IMR-90 (cell line): ENCODE data around the gene TMEM247. TPM values are rescaled to one million over a fixed set of nuclear protein-coding genes. Genes with fewer than 3 reads are reported as not detected.

Source experiments
- ATAC-seq: fragments of 200-7000 bp; cut with Tn5 transposase; 2 replicates; pipeline ENCODE4 v1.9.1; 2020; ENCODE audit warnings: low read depth, mild to moderate bottlenecking, moderate library complexity
- BruUV-seq: library from RNA; stranded (reverse); fragments of 400-500 nt; replicated peaks from 2 replicates; lab custom pipeline; 2021; lab: Mats Ljungman, UMichigan
- CTCF ChIA-PET: fragments of 300-600 bp; formaldehyde crosslinking; extraction: SDS; loops from one replicate; lab custom pipeline; 2021; ENCODE audit warnings: antibody characterized with exemption; lab: Yijun Ruan, JAX
- POLR2A ChIA-PET: fragments of 300-600 bp; sonication (Branson Sonifier 250); formaldehyde crosslinking; loops from one replicate; lab custom pipeline; 2022; ENCODE audit warnings: antibody characterized with exemption; ENCODE audit not compliant: unreplicated experiment; lab: Charles Lee
- DNase-seq: peaks from one replicate; pipeline ENCODE4 v3.0.0; 2013
- H2AFZ ChIP-seq: replicated peaks from 2 replicates; pipeline ENCODE3; 2013; ENCODE audit warnings: low read length, mild to moderate bottlenecking; ENCODE audit not compliant: poor library complexity
- H2AK5ac ChIP-seq: 2 replicates; pipeline ENCODE4 v1.6.1; 2013; ENCODE audit warnings: low read depth, low read length, inconsistent platforms
- H2AK9ac ChIP-seq: replicated peaks from 2 replicates; pipeline ENCODE3; 2013; ENCODE audit warnings: mild to moderate bottlenecking, low read depth, low read length, moderate library complexity; ENCODE audit not compliant: poor library complexity
- H2BK120ac ChIP-seq: 2 replicates; pipeline ENCODE4 v1.6.1; 2013; ENCODE audit warnings: low read depth, low read length, inconsistent platforms
- H2BK15ac ChIP-seq: 3 replicates; pipeline ENCODE4 v1.6.1; 2013; ENCODE audit warnings: low read depth, low read length, inconsistent platforms
- H2BK20ac ChIP-seq: 2 replicates; pipeline ENCODE4 v1.6.1; 2013; ENCODE audit warnings: low read depth, mild to moderate bottlenecking, inconsistent platforms, low read length, moderate library complexity
- H2BK5ac ChIP-seq: 2 replicates; pipeline ENCODE4 v1.6.1; 2013; ENCODE audit warnings: mild to moderate bottlenecking, low read depth, low read length, inconsistent platforms; ENCODE audit not compliant: poor library complexity, severe bottlenecking
- H3K14ac ChIP-seq: replicated peaks from 2 replicates; pipeline ENCODE4 v1.6.1; 2013; ENCODE audit warnings: low read depth, low read length, inconsistent platforms
- H3K18ac ChIP-seq: 2 replicates; pipeline ENCODE4 v1.6.1; 2013; ENCODE audit warnings: low read depth, low read length, control low read depth
- H3K23ac ChIP-seq: 2 replicates; pipeline ENCODE4 v1.6.1; 2013; ENCODE audit warnings: low read depth, low read length, inconsistent platforms
- H3K27ac ChIP-seq: 2 replicates; pipeline ENCODE4 v1.5.1; 2013; ENCODE audit warnings: mild to moderate bottlenecking, control low read depth, low read length; ENCODE audit not compliant: insufficient read depth
- H3K27me3 ChIP-seq: 2 replicates; pipeline ENCODE4 v1.6.1; 2013; ENCODE audit warnings: low read length; ENCODE audit not compliant: control insufficient read depth, insufficient read depth
- H3K36me3 ChIP-seq: 2 replicates; pipeline ENCODE4 v1.6.1; 2013; ENCODE audit warnings: low read length, mixed read lengths; ENCODE audit not compliant: control insufficient read depth, insufficient read depth
- H3K4ac ChIP-seq: 2 replicates; pipeline ENCODE4 v1.6.1; 2013; ENCODE audit warnings: low read depth, low read length, inconsistent platforms
- H3K4me1 ChIP-seq: 2 replicates; pipeline ENCODE4 v1.6.1; 2013; ENCODE audit warnings: low read length, mixed read lengths; ENCODE audit not compliant: control insufficient read depth, insufficient read depth
- H3K4me2 ChIP-seq: 2 replicates; pipeline ENCODE4 v1.6.1; 2013; ENCODE audit warnings: low read depth, mild to moderate bottlenecking, control low read depth, low read length, moderate library complexity
- H3K4me3 ChIP-seq: 2 replicates; pipeline ENCODE4 v1.5.1; 2013; ENCODE audit warnings: low read depth, mild to moderate bottlenecking, control low read depth, low read length, moderate library complexity; ENCODE audit not compliant: insufficient read depth
- H3K56ac ChIP-seq: 2 replicates; pipeline ENCODE4 v1.6.1; 2013; ENCODE audit warnings: low read length, inconsistent platforms; ENCODE audit not compliant: insufficient read depth; ENCODE audit errors: extremely low read depth
- H3K79me1 ChIP-seq, 2 experiments: 2 replicates each; pipeline ENCODE4 v1.6.1; 2013; ENCODE audit warnings: low read length in 2 of 2, inconsistent platforms in 1 of 2, low read depth in 1 of 2
- H3K9ac ChIP-seq: 2 replicates; pipeline ENCODE4 v1.6.1; 2013; ENCODE audit warnings: low read depth, low read length, control low read depth
- H3K9me1 ChIP-seq: 2 replicates; pipeline ENCODE4 v1.6.1; 2013; ENCODE audit warnings: low read length, inconsistent platforms; ENCODE audit not compliant: insufficient read depth
- H3K9me3 ChIP-seq: 2 replicates; pipeline ENCODE4 v1.6.1; 2013; ENCODE audit warnings: low read length; ENCODE audit not compliant: control insufficient read depth, insufficient read depth
- H4K20me1 ChIP-seq: 2 replicates; pipeline ENCODE4 v1.6.1; 2013; ENCODE audit warnings: low read length, inconsistent platforms; ENCODE audit not compliant: insufficient read depth
- H4K5ac ChIP-seq: 2 replicates; pipeline ENCODE4 v1.6.1; 2013; ENCODE audit warnings: mild to moderate bottlenecking, low read depth, low read length, control low read depth
- H4K8ac ChIP-seq, 2 experiments: 2 replicates each; pipeline ENCODE4 v1.6.1; 2013; ENCODE audit warnings: low read depth in 2 of 2, low read length in 2 of 2, control low read depth in 1 of 2, inconsistent platforms in 1 of 2
- H4K91ac ChIP-seq: 2 replicates; pipeline ENCODE4 v1.6.1; 2013; ENCODE audit warnings: low read depth, low read length, inconsistent platforms; ENCODE audit not compliant: insufficient read depth
- BHLHE40 ChIP-seq: fragments of 150-350 bp; IDR thresholded peaks from 2 replicates; pipeline ENCODE4 v1.6.1; 2016; ENCODE audit warnings: mild to moderate bottlenecking, low read depth, low read length
- CEBPB ChIP-seq: IDR thresholded peaks from 2 replicates; pipeline ENCODE4 v1.6.1; 2012; ENCODE audit warnings: low read depth, low read length, improper control_type of control experiment
- CHD1 ChIP-seq: IDR thresholded peaks from 2 replicates; pipeline ENCODE4 v1.6.1; 2012; ENCODE audit warnings: low read depth, low read length, improper control_type of control experiment
- CTCF ChIP-seq: conservative IDR thresholded peaks from 2 replicates; pipeline ENCODE4 v1.5.1; 2012; ENCODE audit warnings: mild to moderate bottlenecking, low read depth, low read length, improper control_type of control experiment
- ELK1 ChIP-seq: fragments of 150-350 bp; IDR thresholded peaks from 2 replicates; pipeline ENCODE4 v1.6.1; 2016; ENCODE audit warnings: low read depth, mild to moderate bottlenecking, low read length, moderate library complexity, borderline replicate concordance
- FOS ChIP-seq: fragments of 150-350 bp; IDR thresholded peaks from 2 replicates; pipeline ENCODE4 v1.6.1; 2016; ENCODE audit warnings: low read depth, low read length
- MAFK ChIP-seq: IDR thresholded peaks from 2 replicates; pipeline ENCODE4 v1.6.1; 2012; ENCODE audit warnings: low read depth, low read length, improper control_type of control experiment
- MAZ ChIP-seq: IDR thresholded peaks from 2 replicates; pipeline ENCODE4 v1.6.1; 2012; ENCODE audit warnings: low read depth, mild to moderate bottlenecking, low read length, improper control_type of control experiment, moderate library complexity, borderline replicate concordance
- MXI1 ChIP-seq: IDR thresholded peaks from 2 replicates; pipeline ENCODE4 v1.6.1; 2012; ENCODE audit warnings: low read depth, mild to moderate bottlenecking, low read length, moderate library complexity, borderline replicate concordance
- NFE2L2 ChIP-seq: fragments of 150-350 bp; IDR thresholded peaks from 2 replicates; pipeline ENCODE4 v1.6.1; 2016; ENCODE audit warnings: low read depth, mild to moderate bottlenecking, low read length
- POLR2A ChIP-seq: IDR thresholded peaks from 2 replicates; pipeline ENCODE4 v1.6.1; 2012; ENCODE audit warnings: mild to moderate bottlenecking, low read depth, low read length
- RAD21 ChIP-seq: IDR thresholded peaks from 2 replicates; pipeline ENCODE4 v1.6.1; 2012; ENCODE audit warnings: low read length, improper control_type of control experiment
- RCOR1 ChIP-seq: IDR thresholded peaks from 2 replicates; pipeline ENCODE4 v1.6.1; 2012; ENCODE audit warnings: mild to moderate bottlenecking, low read length, improper control_type of control experiment; ENCODE audit not compliant: insufficient replicate concordance
- RFX5 ChIP-seq: IDR thresholded peaks from 2 replicates; pipeline ENCODE4 v1.8.0; 2012; ENCODE audit warnings: low read depth, mild to moderate bottlenecking, low read length, moderate library complexity
- SMC3 ChIP-seq: fragments of 150-350 bp; IDR thresholded peaks from 2 replicates; pipeline ENCODE4 v1.6.1; 2016; ENCODE audit warnings: low read depth, mild to moderate bottlenecking, antibody characterized with exemption, low read length, moderate library complexity
- dilution Hi-C: fragments of 300-500 bp; cut with HindIII; formaldehyde crosslinking; loops from one replicate; pipeline ENCODE4 v1.14.3; 2018; ENCODE audit warnings: low sequenced_read_pairs; ENCODE audit not compliant: unreplicated experiment
- in situ Hi-C: fragments of 300-500 bp; cut with MboI; formaldehyde crosslinking; loops from 3 replicates; pipeline ENCODE4 v1.14.3; 2019; ENCODE audit warnings: low sequenced_read_pairs, inconsistent platforms, mixed read lengths
- intact Hi-C: fragments of 100-400 bp; cut with micrococcal nuclease; formaldehyde crosslinking; loops from 2 replicates; pipeline ENCODE4 v1.10.0; 2022
- polyA plus RNA-seq, 3 experiments: library from polyadenylated mRNA; depleted of rRNA; stranded (reverse); fragments of >200 nt; gene quantifications; 2 replicates each; pipeline ENCODE4 v1.2.3, GENCODE V29; 2012; ENCODE audit warnings: low replicate concordance in 1 of 3
- total RNA-seq: library from RNA; depleted of rRNA; stranded (reverse); fragments of >200 nt; gene quantifications from 2 replicates; pipeline ENCODE4 v1.2.3, GENCODE V29; 2012

TMEM247 gene
- total and polyA plus RNA-seq, 2 of the 4 experiments (the other 2 are of a cell fraction): not detected

GRCh38 chr2:46531863-46532262 is 52.5 kb downstream of the TMEM247 start:
- H3K9me3 ChIP-seq: no peaks in the 10 kb centered on the region
- no peak for DNase-seq
- H3K4me3 ChIP-seq: no peak overlapping the region
- no peak overlapping the region for H4K8ac ChIP-seq
- no peak overlapping the region for H3K56ac ChIP-seq
- dilution Hi-C loops (no loop called here), in situ Hi-C loops (no loop called here), intact Hi-C loops (no loop called here)
- no peaks in the 10 kb centered on the region for H3K4me1 ChIP-seq
- no peaks in the 10 kb centered on the region for H3K36me3 ChIP-seq
- no peak overlapping the region for H2BK15ac ChIP-seq
- no peaks in the 10 kb centered on the region for H3K79me1 ChIP-seq
- no peak overlapping the region for H3K4ac ChIP-seq
- H3K27me3 ChIP-seq: no peaks in the 10 kb centered on the region
- no peak overlapping the region for H2AK5ac ChIP-seq
- ChIA-PET CTCF (no interaction called here), POLR2A (no interaction called here)
- no peak overlapping the region for H3K23ac ChIP-seq
- no peak overlapping the region for H4K91ac ChIP-seq
- H3K27ac ChIP-seq: no peak overlapping the region
- no peak overlapping the region for H2BK5ac ChIP-seq
- H3K18ac ChIP-seq: no peak overlapping the region
- H4K5ac ChIP-seq: no peak overlapping the region
- no peak overlapping the region for H3K4me2 ChIP-seq
- H3K9me1 ChIP-seq: no peaks in the 10 kb centered on the region
- H3K14ac ChIP-seq: no peak overlapping the region
- H2BK120ac ChIP-seq: no peak overlapping the region
- H4K20me1 ChIP-seq: no peaks in the 10 kb centered on the region
- H3K9ac ChIP-seq: no peak overlapping the region
- BruUV-seq: no TSS peak
- no peak for ATAC-seq
- no peak overlapping the region for H2BK20ac ChIP-seq
- H2AK9ac ChIP-seq: no peak overlapping the region
- TF ChIP-seq RAD21: no peak
- no peak for TF ChIP-seq SMC3
- no peak for TF ChIP-seq MXI1
- no peak for TF ChIP-seq NFE2L2
- TF ChIP-seq CTCF: no peak
- no peak for TF ChIP-seq MAZ
- TF ChIP-seq POLR2A: no peak
- no peak for TF ChIP-seq ELK1
- TF ChIP-seq CHD1: no peak
- TF ChIP-seq FOS: no peak
- no peak for TF ChIP-seq RFX5
- no peak for TF ChIP-seq BHLHE40
- TF ChIP-seq CEBPB: no peak
- no peak for TF ChIP-seq MAFK
- no peak for TF ChIP-seq RCOR1
- no peak overlapping the region for H2AFZ ChIP-seq
